SIG-M5 treated with dmso at 0.1 percent for 504 hours (cell line): ENCODE data around the gene UBXN7.
"Not testable (repeated sequence)": the region's sequence is repeated elsewhere in the genome, so short reads cannot be mapped to it uniquely, and the experiment has no call there.

Experiments used
- DNase-seq: peaks from one replicate; lab custom pipeline; 2025; ENCODE audit not compliant: unreplicated experiment; lab: John Stamatoyannopoulos, UW

Gene UBXN7

GRCh38 chr3:196320137-196320536 lies 112.1 kb downstream of the UBXN7 start:
- DNase-seq: no peak

DNA sequence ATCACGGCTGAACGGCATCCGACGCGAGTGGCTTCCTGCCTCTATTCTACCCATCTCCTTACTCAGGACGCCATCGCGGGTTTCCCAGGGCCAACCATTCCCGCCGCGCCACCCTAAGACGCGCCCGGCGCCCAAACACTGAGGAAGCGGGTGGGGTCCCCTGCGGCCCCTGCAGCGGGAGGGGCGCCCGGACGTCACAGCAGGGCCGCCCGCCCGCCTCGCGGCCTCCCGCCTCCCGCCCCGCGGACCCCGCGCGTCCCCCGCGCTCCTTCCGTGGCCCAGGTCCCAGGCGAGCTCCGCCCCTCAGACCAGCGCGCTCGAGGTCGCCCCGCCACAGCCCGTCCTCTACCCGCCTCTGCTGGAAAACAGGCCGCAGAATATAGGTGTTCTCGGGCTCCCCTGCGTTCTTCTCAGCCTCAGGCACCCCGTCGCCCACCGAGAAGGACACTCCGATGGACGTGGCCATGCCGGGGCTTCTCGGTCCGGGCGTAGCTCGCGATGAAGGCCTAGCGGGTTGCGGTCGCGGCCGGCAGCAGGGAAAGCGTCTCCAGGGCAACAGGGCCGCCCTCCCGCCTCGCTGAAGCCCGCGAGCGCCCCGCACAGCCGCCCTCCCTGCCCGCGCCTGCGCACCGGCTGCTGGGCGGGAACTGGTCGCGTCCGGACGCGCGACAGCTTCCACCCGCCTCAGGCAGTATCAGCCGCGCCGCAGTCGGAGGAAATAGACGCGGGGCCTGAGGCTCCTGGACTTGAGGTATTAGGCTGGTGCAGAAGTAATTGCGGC lies 114.3 kb downstream of the UBXN7 start, which contains the start of gene DYNLT2B:
Gene DYNLT2B, minus strand, starts transcription at position 554 of the 781 bp plus-strand sequence. Its CDS starts 88 bp downstream, at position 466.
- peak; percentile 90 for DNase-seq

DNA sequence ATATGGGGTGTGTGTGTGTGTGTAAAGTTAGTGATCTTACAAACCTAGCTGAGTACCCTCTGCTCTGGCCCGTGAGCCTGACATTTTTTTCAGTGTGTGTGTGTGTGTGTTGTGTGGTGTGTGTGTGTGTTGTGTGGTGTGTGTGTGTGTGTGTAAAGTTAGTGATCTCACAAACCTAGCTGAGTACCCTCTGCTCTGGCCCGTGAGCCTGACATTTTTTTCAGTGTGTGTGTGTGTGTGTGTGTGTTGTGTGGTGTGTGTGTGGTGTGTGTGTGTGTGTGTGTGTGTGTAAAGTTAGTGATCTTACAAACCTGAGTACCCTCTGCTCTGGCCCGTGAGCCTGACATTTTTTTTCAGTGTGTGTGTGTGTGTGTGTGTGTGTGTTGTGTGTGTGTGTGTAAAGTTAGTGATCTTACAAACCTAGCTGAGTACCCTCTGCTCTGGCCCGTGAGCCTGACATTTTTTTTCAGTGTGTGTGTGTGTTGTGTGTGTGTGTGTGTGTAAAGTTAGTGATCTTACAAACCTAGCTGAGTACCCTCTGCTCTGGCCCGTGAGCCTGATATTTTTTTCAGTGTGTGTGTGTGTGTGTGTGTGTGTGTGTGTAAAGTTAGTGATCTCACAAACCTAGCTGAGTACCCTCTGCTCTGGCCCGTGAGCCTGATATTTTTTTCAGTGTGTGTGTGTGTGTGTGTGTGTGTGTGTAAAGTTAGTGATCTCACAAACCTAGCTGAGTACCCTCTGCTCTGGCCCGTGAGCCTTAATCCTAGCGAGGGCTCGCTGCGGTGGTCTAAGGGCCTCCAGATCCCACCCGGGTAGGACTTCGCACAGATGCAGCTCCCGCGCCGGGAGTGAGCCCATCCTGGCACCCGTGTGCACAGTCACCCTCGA lies 115.2 kb downstream of the UBXN7 start:
- not testable (repeated sequence) for DNase-seq

GRCh38 chr3:196315821-196316220 lies 116.4 kb downstream of the UBXN7 start:
- no peak for DNase-seq

GRCh38 chr3:196314597-196314996 lies 117.6 kb downstream of the UBXN7 start:
- DNase-seq: no peak

GRCh38 chr3:196314086-196314485 lies 118.1 kb downstream of the UBXN7 start:
- not testable (repeated sequence) for DNase-seq

DNA sequence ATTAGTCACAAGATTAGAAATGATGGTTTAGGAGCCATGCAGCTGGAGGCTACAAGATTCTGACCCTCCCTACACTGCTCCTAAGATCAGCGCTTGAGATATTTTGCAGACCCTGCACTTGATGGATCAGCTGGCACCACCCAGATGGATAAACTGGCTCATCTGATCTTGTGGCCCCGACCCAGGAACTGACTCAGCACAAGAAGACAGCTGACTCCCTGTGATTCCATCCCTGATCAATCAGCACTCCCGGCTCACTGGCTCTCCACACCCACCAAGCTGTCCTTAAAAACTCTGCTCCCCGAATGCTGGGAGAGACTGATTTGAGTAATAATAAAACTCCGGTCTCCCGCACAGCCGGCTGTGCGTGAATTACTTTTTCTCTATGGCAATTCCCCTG lies 129.3 kb downstream of the UBXN7 start:
- not testable (repeated sequence) for DNase-seq

- DNase-seq: not testable (repeated sequence)
Observed at GRCh38 chr3:196302551-196302950, 129.7 kb downstream of the UBXN7 start.

DNA sequence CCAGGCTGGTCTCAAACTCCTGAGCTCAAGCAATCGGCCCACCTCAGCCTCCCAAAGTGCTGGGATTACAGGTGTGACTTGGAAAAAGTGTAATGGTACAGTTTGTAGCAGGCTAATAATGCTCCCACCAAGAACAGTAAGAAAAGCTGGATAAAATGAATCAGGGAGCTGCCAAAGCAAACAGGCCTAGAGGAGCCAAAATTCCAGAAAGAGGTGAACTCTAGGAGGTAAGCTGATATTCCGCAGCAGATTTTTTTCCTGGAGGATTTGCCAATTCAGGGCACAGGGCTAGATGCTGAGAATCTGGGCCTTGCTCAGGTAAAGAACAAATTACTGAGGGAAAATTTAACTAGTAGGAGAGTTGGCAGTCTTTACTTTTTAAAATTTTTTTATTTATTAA lies 133.7 kb downstream of the UBXN7 start:
- no peak for DNase-seq
